COLO668 (cell line): Measurements from ENCODE around the gene PLIN5.
A peak's percentile ranks its signal among the peaks of the same experiment; 100 is the strongest.

Source experiments
- DNase-seq: peaks from one replicate; lab custom pipeline; 2025; ENCODE audit not compliant: unreplicated experiment; lab: John Stamatoyannopoulos, UW

The PLIN5 gene

DNA sequence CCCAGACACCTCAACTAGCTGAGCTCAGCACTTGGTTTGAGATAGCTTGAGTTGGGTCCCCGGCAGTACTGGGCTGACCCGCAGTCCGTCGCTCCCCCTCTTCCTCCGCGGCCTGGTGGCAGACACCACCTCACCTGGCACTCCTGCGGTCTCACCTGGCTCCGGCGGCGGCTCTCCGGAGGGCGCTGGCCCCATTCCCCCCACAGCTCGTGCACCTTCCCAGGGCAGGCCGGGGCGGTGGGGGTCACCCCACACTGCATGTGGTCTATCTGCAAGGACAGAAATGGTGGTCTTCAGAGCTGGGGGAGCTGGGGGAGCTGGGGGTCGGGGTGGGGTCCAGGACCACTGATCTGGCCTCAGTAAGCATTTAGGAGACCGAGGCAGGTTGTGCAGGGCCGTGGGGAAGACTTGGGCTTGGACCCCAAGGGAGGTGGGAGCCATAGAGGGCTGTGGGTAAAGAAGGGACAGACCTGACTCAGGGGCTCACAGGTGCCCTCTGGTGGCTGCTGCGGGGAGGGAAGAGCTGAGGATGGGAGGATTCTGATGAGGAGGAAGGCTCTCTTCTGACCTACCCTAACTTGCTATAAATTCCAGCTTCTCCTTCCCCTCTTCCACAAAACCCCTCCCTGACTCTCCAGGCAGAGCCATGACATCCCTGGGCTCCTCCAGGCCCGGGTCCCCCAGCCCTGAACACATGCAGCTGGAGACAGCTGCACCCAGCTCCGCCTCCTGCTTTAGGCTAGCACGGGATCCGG, 10.0 kb downstream of the PLIN5 start:
- DNase-seq: peak; percentile 50

GRCh38 chr19:4523306-4524110, 11.5 kb downstream of the PLIN5 start:
- peak; percentile 37 for DNase-seq

- DNase-seq: no peak
Observed at GRCh38 chr19:4522291-4523002, 12.6 kb downstream of the PLIN5 start.

DNA sequence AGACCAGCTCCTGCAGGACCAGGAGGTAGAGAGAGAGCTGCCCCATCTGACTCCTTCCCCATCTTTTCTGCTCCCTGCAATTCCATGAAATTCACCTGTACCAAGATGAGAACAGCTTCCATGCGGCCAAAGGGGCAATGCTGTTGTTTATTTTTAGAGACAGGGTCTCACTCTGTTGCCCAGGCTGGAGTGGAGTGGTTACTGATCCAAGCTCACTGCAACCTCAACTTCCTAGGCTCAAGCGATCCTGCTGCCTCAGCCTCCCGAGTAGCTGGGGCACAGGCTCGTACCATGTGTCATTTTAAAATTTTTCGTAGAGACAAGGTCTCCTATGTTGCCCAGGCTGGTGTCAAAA, 13.2 kb downstream of the PLIN5 start:
- DNase-seq: no peak

DNA sequence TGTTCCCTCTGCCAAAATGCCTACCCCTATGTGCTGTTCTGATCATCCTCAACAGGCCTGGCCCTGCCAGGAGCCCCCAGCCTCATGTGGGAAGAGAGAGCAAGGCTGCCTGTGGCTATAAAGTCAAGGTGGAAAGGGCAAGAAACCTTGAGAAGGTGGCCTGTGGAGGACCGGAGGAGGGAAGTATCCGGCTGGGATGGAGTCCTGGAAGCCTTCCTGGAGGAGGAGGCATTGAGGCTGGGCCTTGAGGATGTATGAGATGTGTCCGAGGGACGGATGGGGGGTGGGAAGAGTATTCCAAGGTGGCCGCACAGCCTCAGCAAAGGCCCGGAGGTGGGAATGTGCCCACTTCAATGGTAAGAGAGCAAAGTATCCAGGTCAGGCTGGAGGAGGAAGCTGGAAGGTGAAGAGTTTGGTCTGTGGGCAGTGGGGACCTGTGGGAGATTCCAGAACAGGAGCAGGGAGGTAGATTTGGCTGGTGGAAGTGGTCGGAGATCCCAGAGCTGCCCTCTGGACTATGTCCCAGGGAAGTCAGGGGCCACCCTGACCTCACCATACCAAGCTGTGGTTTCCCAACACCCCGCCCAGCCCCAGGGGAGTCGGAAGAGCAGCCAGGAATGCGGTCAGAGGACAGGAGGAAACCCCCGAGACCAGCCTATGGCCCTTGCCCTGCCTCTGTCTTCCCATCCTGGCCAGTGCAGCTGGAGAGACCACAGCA, 13.7 kb downstream of the PLIN5 start:
- DNase-seq: no peak

DNA sequence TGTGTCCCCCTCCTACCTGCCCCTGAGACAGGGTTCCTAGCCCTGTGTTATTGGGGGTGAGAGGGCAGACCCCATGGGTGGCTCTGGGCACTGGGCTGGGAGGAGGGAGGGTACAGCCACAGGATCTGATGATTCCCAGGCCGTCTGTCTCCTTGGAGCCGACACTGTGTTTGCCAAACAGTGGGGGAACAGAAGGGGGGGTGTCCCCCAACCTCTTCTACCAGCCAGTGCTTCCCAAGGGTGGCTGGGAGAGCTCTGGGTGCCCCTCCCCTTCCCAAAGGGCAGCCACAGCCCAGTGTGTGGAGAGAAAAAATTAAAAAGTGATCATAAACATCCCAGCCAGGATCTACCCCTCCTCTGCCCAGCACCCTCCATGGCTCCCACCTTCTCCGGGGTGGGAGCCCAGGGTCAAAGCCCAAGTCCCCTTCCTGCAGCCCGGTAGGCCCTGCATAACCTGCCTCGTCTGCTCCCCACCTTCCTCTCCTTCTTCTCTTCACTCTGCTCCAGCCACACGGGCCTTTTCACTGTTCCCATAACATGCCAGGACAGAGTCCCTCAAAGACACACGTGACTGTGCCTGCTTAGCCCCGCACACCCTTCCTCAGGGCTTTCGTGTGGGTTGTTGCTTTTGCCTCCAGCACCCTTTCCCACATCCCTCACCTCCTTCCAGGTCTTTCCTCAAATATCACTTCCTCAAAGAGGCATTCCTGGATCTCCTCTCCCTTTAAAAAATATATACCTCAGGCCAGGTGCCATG, 15.3 kb downstream of the PLIN5 start:
- no peak for DNase-seq

DNA sequence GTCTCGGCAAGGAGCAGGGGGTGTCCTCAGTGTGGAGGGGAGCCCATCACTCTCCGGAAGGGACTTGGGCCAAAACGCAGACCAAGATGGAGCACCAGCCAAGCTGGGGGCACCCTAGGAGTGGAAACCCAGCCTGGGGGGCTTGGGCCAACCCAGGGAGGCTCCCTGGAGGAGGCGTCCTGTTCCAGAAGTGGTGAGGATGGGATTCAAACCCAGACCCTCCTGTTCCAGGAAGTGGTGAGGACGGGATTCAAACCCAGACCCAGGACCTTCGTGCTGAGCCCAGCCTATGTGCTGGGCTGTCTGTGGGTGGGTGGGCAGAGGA, 15.9 kb downstream of the PLIN5 start:
- no peak for DNase-seq

GRCh38 chr19:4518345-4519171, 16.5 kb downstream of the PLIN5 start, which contains the start of gene PLIN4:
PLIN4 (minus strand) TSS chr19:4518486; CDS start chr19:4518272, 214 bp downstream.
- DNase-seq: no peak

- DNase-seq: no peak
Observed at GRCh38 chr19:4517451-4518057, 17.5 kb downstream of the PLIN5 start.

GRCh38 chr19:4516939-4517300, 18.1 kb downstream of the PLIN5 start:
- DNase-seq: no peak

DNA sequence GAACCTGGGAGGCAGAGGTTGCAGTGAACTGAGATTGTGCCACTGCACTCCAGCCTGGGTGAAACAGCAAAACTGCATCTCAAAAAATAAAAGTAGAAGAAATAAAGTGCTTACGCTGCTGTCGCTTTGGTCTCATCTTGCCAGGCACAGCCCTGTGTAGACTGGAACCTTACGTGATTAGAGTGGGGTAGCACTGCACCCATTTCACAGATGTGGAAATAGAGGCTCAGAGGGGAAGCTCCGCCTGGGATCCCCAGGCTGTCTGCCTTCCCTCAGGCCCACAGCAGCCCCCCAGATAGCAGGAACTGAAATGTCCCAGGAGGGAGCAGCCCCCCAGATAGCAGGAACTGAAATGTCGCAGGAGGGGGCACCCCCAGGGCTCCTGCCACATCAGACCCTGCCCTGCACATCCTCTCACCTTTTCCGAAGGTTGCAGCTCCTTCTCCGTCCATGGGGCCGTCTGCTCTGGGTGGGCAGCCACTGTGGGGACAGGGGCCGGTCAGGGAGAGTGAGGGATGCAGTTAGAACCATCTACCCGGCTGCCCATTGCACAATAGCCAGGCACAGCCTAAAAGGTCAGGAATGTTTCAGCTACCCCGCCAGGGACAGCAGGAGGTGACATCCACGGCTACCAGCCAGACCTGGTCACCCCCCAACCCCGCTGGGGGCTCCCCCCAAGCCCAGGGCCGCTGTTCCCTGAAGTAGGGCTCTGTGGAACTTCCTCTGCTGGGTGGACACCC, 18.7 kb downstream of the PLIN5 start:
- DNase-seq: no peak

GRCh38 chr19:4515732-4516131, 19.3 kb downstream of the PLIN5 start:
- DNase-seq: no peak

GRCh38 chr19:4513248-4513647, 21.8 kb downstream of the PLIN5 start:
- no peak for DNase-seq

DNA sequence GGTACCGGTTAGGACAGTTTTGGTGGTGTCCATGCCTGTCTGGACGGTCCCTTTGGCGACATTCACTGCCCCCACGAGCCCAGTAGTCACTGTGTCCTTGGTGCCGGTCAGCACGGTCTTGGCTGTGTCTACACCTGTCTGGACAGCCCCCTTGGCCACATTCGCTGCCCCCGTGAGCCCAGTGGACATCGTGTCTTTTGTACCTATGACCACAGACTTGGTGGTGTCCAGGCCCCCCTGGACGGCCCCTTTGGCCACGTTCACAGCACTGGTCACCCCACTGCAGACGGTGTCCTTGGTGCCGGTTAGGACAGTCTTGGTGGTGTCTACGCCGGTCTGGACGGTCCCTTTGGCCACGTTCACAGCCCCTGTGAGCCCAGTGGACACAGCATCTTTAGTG, 23.0 kb downstream of the PLIN5 start:
- no peak for DNase-seq

DNA sequence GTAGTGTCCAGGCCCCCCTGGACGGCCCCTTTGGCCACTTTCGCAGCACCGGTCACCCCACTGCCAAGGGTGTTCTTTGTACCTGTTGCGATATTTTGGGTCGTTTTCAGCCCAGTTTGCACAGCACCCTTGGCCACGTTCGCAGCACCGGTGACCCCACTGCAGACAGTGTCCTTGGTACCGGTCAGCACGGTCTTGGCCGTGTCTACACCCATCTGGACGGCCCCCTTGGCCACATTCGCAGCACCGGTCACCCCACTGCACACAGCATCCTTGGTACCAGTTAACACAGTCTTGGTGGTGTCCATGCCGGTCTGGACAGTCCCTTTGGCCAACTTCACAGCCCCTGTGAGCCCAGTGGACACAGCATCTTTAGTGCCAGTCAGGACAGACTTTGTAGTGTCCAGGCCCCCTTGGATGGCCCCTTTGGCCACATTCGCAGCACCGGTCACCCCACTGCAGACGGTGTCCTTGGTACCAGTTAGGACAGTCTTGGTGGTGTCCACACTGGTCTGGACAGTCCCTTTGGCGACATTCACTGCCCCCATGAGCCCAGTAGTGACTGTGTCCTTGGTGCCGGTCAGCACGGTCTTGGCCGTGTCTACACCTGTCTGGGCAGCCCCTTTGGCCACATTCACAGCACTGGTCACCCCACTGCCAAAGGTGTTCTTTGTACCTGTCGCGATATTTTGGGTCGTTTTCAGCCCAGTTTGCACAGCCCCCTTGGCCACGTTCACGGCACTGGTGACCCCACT, 23.5 kb downstream of the PLIN5 start:
- no peak for DNase-seq

DNA sequence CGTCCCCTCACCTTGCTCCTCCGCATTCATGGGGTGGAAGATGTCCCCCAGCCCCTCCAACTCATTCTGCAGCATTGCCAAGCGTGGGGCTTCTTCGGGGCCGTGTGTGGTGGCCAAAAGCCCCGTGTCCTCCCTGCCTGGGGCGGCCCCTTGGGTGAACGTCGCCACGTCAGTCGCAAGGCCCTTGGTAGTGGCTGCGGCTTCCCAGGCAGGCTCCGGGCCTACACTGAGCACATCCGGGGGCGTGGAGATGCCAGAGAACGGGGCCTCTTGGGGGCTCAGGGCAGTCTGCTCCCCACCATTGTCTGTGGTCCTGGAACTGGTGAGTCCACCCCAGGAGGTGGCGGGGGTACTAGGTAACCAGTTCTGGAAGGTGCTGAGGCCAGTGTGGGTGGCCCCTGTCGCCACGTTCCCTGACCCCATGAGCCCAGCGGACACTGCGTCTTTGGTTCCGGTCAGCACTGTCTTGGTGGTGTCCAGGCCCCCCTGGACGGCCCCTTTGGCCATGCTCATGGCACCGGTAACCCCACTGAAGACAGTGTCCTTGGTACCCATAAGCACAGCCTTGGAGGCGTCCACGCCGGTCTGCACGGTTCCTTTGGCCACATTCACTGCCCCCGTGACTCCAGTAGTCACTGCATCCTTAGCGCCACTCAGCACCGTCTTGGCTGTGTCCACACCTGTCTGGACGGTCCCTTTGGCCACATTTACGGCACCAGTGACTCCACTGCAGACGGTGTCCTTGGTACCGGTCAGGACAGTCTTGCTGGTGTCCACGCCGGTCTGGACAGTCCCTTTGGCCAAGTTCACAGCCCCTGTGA, 24.4 kb downstream of the PLIN5 start:
- no peak for DNase-seq

GRCh38 chr19:4508698-4509097, 26.3 kb downstream of the PLIN5 start:
- no peak for DNase-seq
